Right lobe of liver (tissue), 6 donors: ENCODE data around the gene S100G. TPM values are rescaled to one million over a fixed set of nuclear protein-coding genes. Genes with fewer than 3 reads are reported as not detected.

ENCODE experiments used
- ATAC-seq, 4 donors: fragments of 200-7000 bp; cut with Tn5 transposase; one replicate each; pipeline ENCODE4 v1.9.1; 2020; ENCODE audit warnings: mild to moderate bottlenecking in 4 of 4, moderate library complexity in 4 of 4
- DNase-seq, 3 donors: peaks; one replicate each; pipeline ENCODE4 v3.0.0-alpha.2; 2020
- H3K27ac ChIP-seq, 3 donors: fragments of 200-600 bp; one replicate each; pipeline ENCODE4 v1.8.0; 2022
- H3K27me3 ChIP-seq, 2 donors: fragments of 200-600 bp; one replicate each; pipeline ENCODE4 v1.8.0; 2022
- H3K36me3 ChIP-seq, 4 donors: fragments of 200-600 bp; sonication (generic) in 1 of 4; one replicate each; pipeline versions ENCODE4 v1.5.1 to v1.8.0; 2017 to 2022; ENCODE audit warnings: control low read depth in 1 of 4
- H3K4me1 ChIP-seq, 4 donors: fragments of 200-600 bp; sonication (generic) in 1 of 4; one replicate each; pipeline versions ENCODE4 v1.5.1 to v1.8.0; 2017 to 2022; ENCODE audit warnings: control low read depth in 1 of 4
- H3K4me3 ChIP-seq, 3 donors: fragments of 200-600 bp; one replicate each; pipeline ENCODE4 v1.8.0; 2022
- H3K9me3 ChIP-seq, 4 donors: fragments of 200-600 bp; sonication (generic) in 1 of 4; one replicate each; pipeline versions ENCODE4 v1.5.1 to v1.8.0; 2017 to 2022; ENCODE audit warnings: control low read depth in 1 of 4
- CTCF ChIP-seq, 4 donors: fragments of 200-600 bp in 3 of 4; fragments of 450-650 bp in 1 of 4; IDR thresholded peaks; one replicate each; pipeline versions ENCODE4 v1.5.1 to v1.8.0; 2016 to 2022; ENCODE audit warnings: antibody characterized with exemption in 4 of 4, mild to moderate bottlenecking in 2 of 4
- POLR2A ChIP-seq: fragments of 450-650 bp; IDR thresholded peaks from one replicate; pipeline ENCODE4 v1.6.1; 2017; ENCODE audit warnings: antibody characterized with exemption, mild to moderate bottlenecking
- WGBS: methylation state at CpG from one replicate; pipeline ENCODE4 v1.1.6; 2018; ENCODE audit warnings: low coverage, low lambda C conversion rate; ENCODE audit not compliant: insufficient coverage; ENCODE audit errors: missing lambda C conversion rate; 5-methylcytosine and 5-hydroxymethylcytosine counted together
- intact Hi-C, 2 donors: fragments of 100-400 bp; cut with DNase I; formaldehyde crosslinking; loops; one replicate each; pipeline versions ENCODE4 v1.11.2 to v1.14.1; 2022
- total RNA-seq, 6 experiments: library from RNA; depleted of rRNA in 2 of 6; stranded (reverse); fragments of >200 nt in 2 of 6; fragmentation: NEBNext Ultra II Directional in 3 of 6; extraction: Animal tissue kit (Norgen Biotek cat#: 25700) in 3 of 6; gene quantifications; one replicate each; pipeline versions ENCODE4 v1.1.0 to v1.2.4, GENCODE V29; 2016 to 2023
- donor health status: DM: no; HTN: yes; CAD: no.
- donor health status: DM: no; HTN: no; CAD: no.
- donor health status: DM: no; HTN: no; CAD: no.
- donor health status: DM: no; HTN: yes; CAD: no.
- donor health status: DM: no; HTN: yes; CAD: no.

Gene S100G
- total RNA-seq, 6 experiments from 2014 or later: not detected

- 35% methylated on average over 2 of the region's 2 CpGs for WGBS
- ATAC-seq: no peak
- H3K27me3 ChIP-seq: no peaks in the 10 kb centered on the region
These were observed 12.4 kb downstream of the S100G start for GRCh38 chrX:16662402-16662801.

GRCh38 chrX:16664074-16664473, 14.1 kb downstream of the S100G start:
- Histone ChIP-seq H3K36me3 (no peaks in the 10 kb centered on the region), H3K27ac (no peak overlapping the region), H3K4me3 (no peak overlapping the region), H3K9me3 (no peaks in the 10 kb centered on the region), H3K27me3 (no peaks in the 10 kb centered on the region), H3K4me1 (no peaks in the 10 kb centered on the region)
- no peak for DNase-seq
- WGBS: 79% methylated on average over 5 of the region's 5 CpGs
- TF ChIP-seq POLR2A (no peak), CTCF (IDR thresholded peaks at IDR 0.05) (no peak)
- no peak for ATAC-seq
- intact Hi-C loops: no loop called here

More at GRCh38 chrX:16662402-16662801, 12.4 kb downstream of the S100G start:
- no peak for DNase-seq
- intact Hi-C loops: no loop called here
- Histone ChIP-seq H3K27ac (no peak overlapping the region), H3K36me3 (no peaks in the 10 kb centered on the region), H3K4me3 (no peak overlapping the region), H3K4me1 (no peaks in the 10 kb centered on the region), H3K9me3 (no peaks in the 10 kb centered on the region)
- no peak for TF ChIP-seq POLR2A
- TF ChIP-seq CTCF (IDR thresholded peaks at IDR 0.05): no peak

- ATAC-seq (no peak), DNase-seq (no peak)
- H3K4me1 ChIP-seq: no peaks in the 10 kb centered on the region
- no peaks in the 10 kb centered on the region for H3K36me3 ChIP-seq
- intact Hi-C loops: no loop called here
- H3K27me3 ChIP-seq: no peaks in the 10 kb centered on the region
- no peaks in the 10 kb centered on the region for H3K9me3 ChIP-seq
- TF ChIP-seq POLR2A (no peak), CTCF (IDR thresholded peaks at IDR 0.05) (no peak)
- 59% methylated on average over 2 of the region's 2 CpGs for WGBS
- no peak overlapping the region for H3K27ac ChIP-seq
- no peak overlapping the region for H3K4me3 ChIP-seq
These were observed 14.7 kb downstream of the S100G start for GRCh38 chrX:16664626-16665025.

- no peaks in the 10 kb centered on the region for H3K27me3 ChIP-seq
- H3K4me3 ChIP-seq: no peak overlapping the region
- intact Hi-C loops: no loop called here
- no peaks in the 10 kb centered on the region for H3K9me3 ChIP-seq
- WGBS: 60% methylated on average over 2 of the region's 2 CpGs
- no peak for TF ChIP-seq CTCF (IDR thresholded peaks at IDR 0.05)
- no peak for TF ChIP-seq POLR2A
- no peaks in the 10 kb centered on the region for H3K4me1 ChIP-seq
- DNase-seq: no peak
- no peak for ATAC-seq
- H3K36me3 ChIP-seq: no peaks in the 10 kb centered on the region
- no peak overlapping the region for H3K27ac ChIP-seq
These were observed 15.1 kb downstream of the S100G start for GRCh38 chrX:16665089-16665488.

GRCh38 chrX:16666541-16666940, 16.6 kb downstream of the S100G start:
- no peaks in the 10 kb centered on the region for H3K4me1 ChIP-seq
- TF ChIP-seq CTCF (IDR thresholded peaks at IDR 0.05): no peak
- TF ChIP-seq POLR2A: no peak
- no peaks in the 10 kb centered on the region for H3K9me3 ChIP-seq
- DNase-seq (no peak), ATAC-seq (no peak)
- WGBS: 54% methylated on average over 3 of the region's 4 CpGs
- H3K4me3 ChIP-seq: no peak overlapping the region
- no peaks in the 10 kb centered on the region for H3K36me3 ChIP-seq
- H3K27me3 ChIP-seq: no peaks in the 10 kb centered on the region
- H3K27ac ChIP-seq: no peak overlapping the region
- intact Hi-C loops: no loop called here
